ENCODE measurements around the gene CPPED1. TPM values are rescaled to one million over a fixed set of nuclear protein-coding genes. Genes with fewer than 3 reads are reported as not detected.

The CPPED1 gene
- 14.5 and 15.6 TPM in 2 replicates for polyA plus RNA-seq (2013)

- peak within 1 kb of the TSS; percentile 89 for H3K4me2 ChIP-seq (ENCODE audit: low read length)
- peak within 1 kb of the TSS; percentile 82 for H4K91ac ChIP-seq (ENCODE audit: low read depth, low read length)
- H3K4me3 ChIP-seq (ENCODE audit: low read depth, low read length), result peak within 1 kb of the TSS; percentile 90
- H2BK5ac ChIP-seq (ENCODE audit: low read depth, low read length, poor library complexity), result peak within 1 kb of the TSS; percentile 84
- H2AK5ac ChIP-seq (ENCODE audit: low read length), result peak within 1 kb of the TSS; percentile 34
- H3K27me3 ChIP-seq (ENCODE audit: insufficient read depth, low read length), result no peaks in the 10 kb centered on the region
- no CpG with 5 or more reads among the region's 56 CpGs for WGBS (ENCODE audit: extremely low coverage, insufficient coverage, insufficient read length)
- peak within 1 kb of the TSS; percentile 92 for H2BK120ac ChIP-seq (ENCODE audit: insufficient read depth, low read length, poor library complexity)
- no peak within 1 kb of the TSS for H3K23ac ChIP-seq (ENCODE audit: low read length)
- peaks cover 10 to 12% of the 10 kb centered on the region in 2 experiments for H3K4me1 ChIP-seq (ENCODE audit: control insufficient read depth in 1 of 2, insufficient read depth in 2 of 2, low read length in 2 of 2)
- peak within 1 kb of the TSS; percentile 85 for H3K14ac ChIP-seq (ENCODE audit: low read length)
- peaks cover 5% of the 10 kb centered on the region for H3K79me1 ChIP-seq (ENCODE audit: low read length)
- peak within 1 kb of the TSS; percentile 68 for H3K4ac ChIP-seq (ENCODE audit: low read depth, low read length)
- H3K36me3 ChIP-seq (ENCODE audit: control insufficient read depth in 1 of 2, insufficient read depth in 2 of 2, low read length in 2 of 2), result no peaks in the 10 kb centered on the region
- peak within 1 kb of the TSS; percentile 94 for H4K12ac ChIP-seq (ENCODE audit: low read depth, low read length)
- H4K8ac ChIP-seq (ENCODE audit: low read depth, low read length), result peak within 1 kb of the TSS; percentile 97
- no peaks in the 10 kb centered on the region for H3K9me3 ChIP-seq (ENCODE audit: insufficient read depth, low read depth, low read length)
- H2BK12ac ChIP-seq (ENCODE audit: low read length), result peak within 1 kb of the TSS; percentile 81
- peaks cover 2% of the 10 kb centered on the region for H3K79me2 ChIP-seq (ENCODE audit: control insufficient read depth, insufficient read depth, low read length, poor library complexity)
- DNase-seq, result peak; percentile 88 to 89
- peak within 1 kb of the TSS; percentile 88 for H3K27ac ChIP-seq (ENCODE audit: low read depth, low read length)
- peak within 1 kb of the TSS; percentile 89 for H3K18ac ChIP-seq (ENCODE audit: low read length)
- peak within 1 kb of the TSS; percentile 86 for H3K9ac ChIP-seq (ENCODE audit: low read length)
- H2AFZ ChIP-seq (ENCODE audit: insufficient read depth, low read length, poor library complexity), result peak within 1 kb of the TSS; percentile 85
Measured at GRCh38 chr16:12803203-12804093, at the start of gene CPPED1. TSS of gene CPPED1 (minus strand) at chr16:12803887. CDS start at chr16:12803776, 111 bp downstream.

- no peaks in the 10 kb centered on the region for H3K4me1 ChIP-seq (ENCODE audit: control insufficient read depth in 1 of 2, insufficient read depth in 2 of 2, low read length in 2 of 2)
- no peaks in the 10 kb centered on the region for H3K9me3 ChIP-seq (ENCODE audit: insufficient read depth, low read depth, low read length)
- no peak overlapping the region for H2BK120ac ChIP-seq (ENCODE audit: insufficient read depth, low read length, poor library complexity)
- H4K12ac ChIP-seq (ENCODE audit: low read depth, low read length), result no peak overlapping the region
- H3K27ac ChIP-seq (ENCODE audit: low read depth, low read length), result no peak overlapping the region
- H3K36me3 ChIP-seq (ENCODE audit: control insufficient read depth in 1 of 2, insufficient read depth in 2 of 2, low read length in 2 of 2), result no peaks in the 10 kb centered on the region
- no peak overlapping the region for H4K91ac ChIP-seq (ENCODE audit: low read depth, low read length)
- no peak overlapping the region for H3K4ac ChIP-seq (ENCODE audit: low read depth, low read length)
- DNase-seq, result no peak
- no peak overlapping the region for H3K4me3 ChIP-seq (ENCODE audit: low read depth, low read length)
- no peak overlapping the region for H2AFZ ChIP-seq (ENCODE audit: insufficient read depth, low read length, poor library complexity)
- no peak overlapping the region for H3K18ac ChIP-seq (ENCODE audit: low read length)
- no peak overlapping the region for H3K23ac ChIP-seq (ENCODE audit: low read length)
- no peaks in the 10 kb centered on the region for H3K79me2 ChIP-seq (ENCODE audit: control insufficient read depth, insufficient read depth, low read length, poor library complexity)
- H2BK12ac ChIP-seq (ENCODE audit: low read length), result no peak overlapping the region
- no peak overlapping the region for H3K4me2 ChIP-seq (ENCODE audit: low read length)
- no peaks in the 10 kb centered on the region for H3K79me1 ChIP-seq (ENCODE audit: low read length)
- H2BK5ac ChIP-seq (ENCODE audit: low read depth, low read length, poor library complexity), result no peak overlapping the region
- WGBS (ENCODE audit: extremely low coverage, insufficient coverage, insufficient read length), result no CpG with 5 or more reads among the region's 2 CpGs
- no peak overlapping the region for H4K8ac ChIP-seq (ENCODE audit: low read depth, low read length)
- no peaks in the 10 kb centered on the region for H3K27me3 ChIP-seq (ENCODE audit: insufficient read depth, low read length)
- no peak overlapping the region for H2AK5ac ChIP-seq (ENCODE audit: low read length)
- no peak overlapping the region for H3K9ac ChIP-seq (ENCODE audit: low read length)
- H3K14ac ChIP-seq (ENCODE audit: low read length), result no peak overlapping the region
Measured at GRCh38 chr16:12850186-12850585, 46.5 kb upstream of the CPPED1 start.

GRCh38 chr16:12846592-12846991 lies 42.9 kb upstream of the CPPED1 start:
- H2BK120ac ChIP-seq (ENCODE audit: insufficient read depth, low read length, poor library complexity), result no peak overlapping the region
- H3K79me1 ChIP-seq (ENCODE audit: low read length), result no peaks in the 10 kb centered on the region
- no peak overlapping the region for H4K91ac ChIP-seq (ENCODE audit: low read depth, low read length)
- no peak overlapping the region for H3K27ac ChIP-seq (ENCODE audit: low read depth, low read length)
- DNase-seq, result no peak
- H4K12ac ChIP-seq (ENCODE audit: low read depth, low read length), result no peak overlapping the region
- H2BK12ac ChIP-seq (ENCODE audit: low read length), result no peak overlapping the region
- no peaks in the 10 kb centered on the region for H3K4me1 ChIP-seq (ENCODE audit: control insufficient read depth in 1 of 2, insufficient read depth in 2 of 2, low read length in 2 of 2)
- no peaks in the 10 kb centered on the region for H3K79me2 ChIP-seq (ENCODE audit: control insufficient read depth, insufficient read depth, low read length, poor library complexity)
- H3K9me3 ChIP-seq (ENCODE audit: insufficient read depth, low read depth, low read length), result no peaks in the 10 kb centered on the region
- H3K18ac ChIP-seq (ENCODE audit: low read length), result no peak overlapping the region
- H3K23ac ChIP-seq (ENCODE audit: low read length), result no peak overlapping the region
- no peaks in the 10 kb centered on the region for H3K27me3 ChIP-seq (ENCODE audit: insufficient read depth, low read length)
- no peak overlapping the region for H3K9ac ChIP-seq (ENCODE audit: low read length)
- no peaks in the 10 kb centered on the region for H3K36me3 ChIP-seq (ENCODE audit: control insufficient read depth in 1 of 2, insufficient read depth in 2 of 2, low read length in 2 of 2)
- no peak overlapping the region for H2BK5ac ChIP-seq (ENCODE audit: low read depth, low read length, poor library complexity)
- no peak overlapping the region for H4K8ac ChIP-seq (ENCODE audit: low read depth, low read length)
- H3K4me2 ChIP-seq (ENCODE audit: low read length), result no peak overlapping the region
- no peak overlapping the region for H3K4ac ChIP-seq (ENCODE audit: low read depth, low read length)
- H3K14ac ChIP-seq (ENCODE audit: low read length), result no peak overlapping the region
- H3K4me3 ChIP-seq (ENCODE audit: low read depth, low read length), result no peak overlapping the region
- H2AFZ ChIP-seq (ENCODE audit: insufficient read depth, low read length, poor library complexity), result no peak overlapping the region
- no peak overlapping the region for H2AK5ac ChIP-seq (ENCODE audit: low read length)
- no CpG with 5 or more reads among the region's 1 CpG for WGBS (ENCODE audit: extremely low coverage, insufficient coverage, insufficient read length)

GRCh38 chr16:12845282-12845681 lies 41.6 kb upstream of the CPPED1 start:
- Histone ChIP-seq H3K27ac (ENCODE audit: low read depth, low read length) (no peak overlapping the region), H2AK5ac (ENCODE audit: low read length) (no peak overlapping the region), H3K4me2 (ENCODE audit: low read length) (no peak overlapping the region), H3K79me2 (ENCODE audit: control insufficient read depth, insufficient read depth, low read length, poor library complexity) (no peaks in the 10 kb centered on the region), H3K23ac (ENCODE audit: low read length) (no peak overlapping the region), H3K4ac (ENCODE audit: low read depth, low read length) (no peak overlapping the region), H3K27me3 (ENCODE audit: insufficient read depth, low read length) (no peaks in the 10 kb centered on the region), H4K91ac (ENCODE audit: low read depth, low read length) (no peak overlapping the region), H3K4me1 (ENCODE audit: control insufficient read depth in 1 of 2, insufficient read depth in 2 of 2, low read length in 2 of 2) (no peaks in the 10 kb centered on the region), H3K79me1 (ENCODE audit: low read length) (no peaks in the 10 kb centered on the region), H2BK12ac (ENCODE audit: low read length) (no peak overlapping the region), H3K4me3 (ENCODE audit: low read depth, low read length) (no peak overlapping the region), H2AFZ (ENCODE audit: insufficient read depth, low read length, poor library complexity) (no peak overlapping the region), H3K18ac (ENCODE audit: low read length) (no peak overlapping the region), H3K9ac (ENCODE audit: low read length) (no peak overlapping the region), H2BK5ac (ENCODE audit: low read depth, low read length, poor library complexity) (no peak overlapping the region), H3K14ac (ENCODE audit: low read length) (no peak overlapping the region), H4K12ac (ENCODE audit: low read depth, low read length) (no peak overlapping the region), H4K8ac (ENCODE audit: low read depth, low read length) (no peak overlapping the region), H2BK120ac (ENCODE audit: insufficient read depth, low read length, poor library complexity) (no peak overlapping the region), H3K36me3 (ENCODE audit: control insufficient read depth in 1 of 2, insufficient read depth in 2 of 2, low read length in 2 of 2) (no peaks in the 10 kb centered on the region), H3K9me3 (ENCODE audit: insufficient read depth, low read depth, low read length) (no peaks in the 10 kb centered on the region)
- WGBS (ENCODE audit: extremely low coverage, insufficient coverage, insufficient read length), result no CpG with 5 or more reads among the region's 3 CpGs
- DNase-seq, result no peak

Measured in trophoblast cell (in vitro differentiated cells and primary cell).